ENCODE data around the gene PKM. TPM values are rescaled to one million over a fixed set of nuclear protein-coding genes. Genes with fewer than 3 reads are reported as not detected.

Gene PKM
- total and polyA plus RNA-seq, 7 donors, result 135 to 582 (median 210) TPM

DNA sequence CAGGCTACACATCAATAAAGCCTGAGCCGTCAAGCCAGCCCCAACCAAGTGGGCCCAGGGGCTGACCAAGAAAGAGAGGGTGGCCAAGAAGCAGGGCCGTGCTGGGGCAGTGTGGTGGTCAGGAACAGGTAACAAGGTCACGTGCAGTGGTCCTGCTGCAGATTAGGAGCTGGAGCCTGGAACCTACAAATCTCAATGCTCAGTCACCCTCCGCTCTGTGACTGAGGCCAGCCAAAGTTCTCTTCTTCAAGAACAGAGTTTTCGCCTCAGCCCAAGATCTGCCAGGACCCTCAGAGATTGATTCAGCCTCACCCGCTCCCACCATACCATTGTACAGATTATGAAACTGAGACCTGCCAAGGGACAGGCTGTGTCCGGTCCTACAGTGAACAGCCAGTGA lies 60.3 kb downstream of the PKM start:
- 95% methylated on average over 7 of the region's 7 CpGs for WGBS, 2 donors
- H3K27ac ChIP-seq, result no peak overlapping the region
- H3K9me3 ChIP-seq, result no peaks in the 10 kb centered on the region
- H3K4me3 ChIP-seq, result no peak overlapping the region
- H3K27me3 ChIP-seq, result no peaks in the 10 kb centered on the region
- no peak for DNase-seq
- H3K36me3 ChIP-seq, result no peaks in the 10 kb centered on the region
- TF ChIP-seq, protein P1, sequence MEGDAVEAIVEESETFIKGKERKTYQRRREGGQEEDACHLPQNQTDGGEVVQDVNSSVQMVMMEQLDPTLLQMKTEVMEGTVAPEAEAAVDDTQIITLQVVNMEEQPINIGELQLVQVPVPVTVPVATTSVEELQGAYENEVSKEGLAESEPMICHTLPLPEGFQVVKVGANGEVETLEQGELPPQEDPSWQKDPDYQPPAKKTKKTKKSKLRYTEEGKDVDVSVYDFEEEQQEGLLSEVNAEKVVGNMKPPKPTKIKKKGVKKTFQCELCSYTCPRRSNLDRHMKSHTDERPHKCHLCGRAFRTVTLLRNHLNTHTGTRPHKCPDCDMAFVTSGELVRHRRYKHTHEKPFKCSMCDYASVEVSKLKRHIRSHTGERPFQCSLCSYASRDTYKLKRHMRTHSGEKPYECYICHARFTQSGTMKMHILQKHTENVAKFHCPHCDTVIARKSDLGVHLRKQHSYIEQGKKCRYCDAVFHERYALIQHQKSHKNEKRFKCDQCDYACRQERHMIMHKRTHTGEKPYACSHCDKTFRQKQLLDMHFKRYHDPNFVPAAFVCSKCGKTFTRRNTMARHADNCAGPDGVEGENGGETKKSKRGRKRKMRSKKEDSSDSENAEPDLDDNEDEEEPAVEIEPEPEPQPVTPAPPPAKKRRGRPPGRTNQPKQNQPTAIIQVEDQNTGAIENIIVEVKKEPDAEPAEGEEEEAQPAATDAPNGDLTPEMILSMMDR (IDR thresholded peaks at IDR 0.05), result no peak
- TF ChIP-seq POLR2AphosphoS5 (IDR thresholded peaks at IDR 0.05) (no peak), EP300 (IDR thresholded peaks at IDR 0.05) (no peak), POLR2A (IDR thresholded peaks at IDR 0.05) (no peak)
- no peaks in the 10 kb centered on the region for H3K4me1 ChIP-seq
- intact Hi-C loops (cut with DNase I), result no loop called here

DNA sequence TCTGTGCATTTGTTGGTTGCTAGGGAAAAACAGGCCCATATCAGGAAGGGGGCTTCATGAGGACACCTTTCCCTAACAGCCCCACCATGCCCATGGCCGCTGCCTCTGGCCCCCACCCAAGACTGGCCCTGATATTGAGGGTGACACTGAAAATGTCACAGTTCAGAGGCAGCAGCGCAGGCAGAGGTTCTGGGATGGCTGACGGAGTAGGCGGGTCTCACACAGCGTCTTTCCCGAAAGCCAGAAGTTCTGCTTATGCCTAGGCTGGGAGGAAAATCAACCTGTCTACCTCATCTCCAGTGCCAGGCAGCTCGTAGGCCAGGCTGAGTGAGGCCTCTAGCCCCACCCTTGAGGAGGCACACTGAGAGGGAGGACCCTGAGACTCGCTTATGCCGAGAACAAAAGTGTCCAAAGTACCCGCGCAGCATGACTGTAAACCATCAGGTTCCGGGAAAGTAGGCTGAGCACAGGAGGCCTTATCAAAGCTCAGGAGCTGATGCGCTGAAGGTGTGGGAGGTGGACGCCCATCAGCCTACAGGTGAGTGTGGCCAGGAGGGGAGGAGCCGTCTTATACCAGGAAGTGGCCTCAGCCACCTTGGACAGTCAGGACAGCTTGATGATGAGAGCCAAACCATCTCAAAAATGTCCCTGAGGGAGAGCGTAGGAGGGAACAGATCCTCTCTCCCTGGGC lies 60.9 kb downstream of the PKM start:
- Histone ChIP-seq H3K27me3 (no peaks in the 10 kb centered on the region), H3K4me3 (no peak overlapping the region), H3K36me3 (no peaks in the 10 kb centered on the region), H3K9me3 (no peaks in the 10 kb centered on the region), H3K4me1 (no peaks in the 10 kb centered on the region), H3K27ac (no peak overlapping the region)
- DNase-seq, result no peak
- WGBS, 2 donors, result 32 to 78% methylated on average over 16 of the region's 16 CpGs
- intact Hi-C loops (cut with DNase I), result no loop called here
- TF ChIP-seq, protein P1 (IDR thresholded peaks at IDR 0.05), result no peak
- TF ChIP-seq POLR2AphosphoS5 (IDR thresholded peaks at IDR 0.05) (no peak), EP300 (IDR thresholded peaks at IDR 0.05) (no peak), POLR2A (IDR thresholded peaks at IDR 0.05) (no peak)

DNA sequence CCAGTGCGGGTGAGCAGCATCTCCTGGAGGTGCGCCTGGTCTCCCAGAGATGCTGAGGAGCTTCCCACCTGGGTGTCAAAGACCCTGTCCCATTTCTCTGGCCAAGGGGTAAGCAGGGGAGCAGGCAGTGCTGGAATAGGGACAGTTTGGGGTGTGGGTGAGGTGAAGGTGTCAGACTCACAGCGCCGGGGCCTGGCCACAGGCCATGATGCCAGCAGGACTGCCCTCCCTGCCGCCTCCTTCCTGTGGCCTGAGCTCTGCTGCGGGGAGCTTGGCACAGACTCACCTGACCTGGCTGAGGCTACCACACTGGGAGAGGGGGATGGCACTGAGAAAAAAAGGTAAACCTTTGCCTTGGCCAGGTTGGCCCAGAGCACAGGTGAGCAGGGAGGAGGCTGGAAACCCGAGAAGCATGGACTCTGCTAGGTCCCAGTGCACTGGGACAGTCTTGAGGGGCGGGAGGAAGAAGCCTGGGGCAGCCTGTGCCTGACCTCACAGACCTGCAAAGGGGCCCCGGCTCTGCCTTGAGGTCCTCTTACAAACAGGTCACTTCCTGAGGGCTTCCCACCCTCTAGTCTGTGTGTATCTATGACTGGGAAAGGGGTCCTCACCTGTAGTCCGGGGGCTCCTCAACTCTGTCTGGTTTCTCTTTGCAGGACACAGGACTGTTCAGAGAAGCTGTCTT lies 61.6 kb downstream of the PKM start:
- TF ChIP-seq EP300 (IDR thresholded peaks at IDR 0.05), result no peak
- TF ChIP-seq, protein P1 (IDR thresholded peaks at IDR 0.05), result no peak
- TF ChIP-seq POLR2A (IDR thresholded peaks at IDR 0.05), result no peak
- TF ChIP-seq POLR2AphosphoS5 (IDR thresholded peaks at IDR 0.05), result no peak
- Histone ChIP-seq H3K36me3 (no peaks in the 10 kb centered on the region), H3K27ac (no peak overlapping the region), H3K4me3 (no peak overlapping the region), H3K4me1 (no peaks in the 10 kb centered on the region), H3K27me3 (no peaks in the 10 kb centered on the region), H3K9me3 (no peaks in the 10 kb centered on the region)
- intact Hi-C loops (cut with DNase I), result no loop called here
- WGBS, 2 donors, result 86 to 87% methylated on average over 10 of the region's 10 CpGs
- no peak for DNase-seq

DNA sequence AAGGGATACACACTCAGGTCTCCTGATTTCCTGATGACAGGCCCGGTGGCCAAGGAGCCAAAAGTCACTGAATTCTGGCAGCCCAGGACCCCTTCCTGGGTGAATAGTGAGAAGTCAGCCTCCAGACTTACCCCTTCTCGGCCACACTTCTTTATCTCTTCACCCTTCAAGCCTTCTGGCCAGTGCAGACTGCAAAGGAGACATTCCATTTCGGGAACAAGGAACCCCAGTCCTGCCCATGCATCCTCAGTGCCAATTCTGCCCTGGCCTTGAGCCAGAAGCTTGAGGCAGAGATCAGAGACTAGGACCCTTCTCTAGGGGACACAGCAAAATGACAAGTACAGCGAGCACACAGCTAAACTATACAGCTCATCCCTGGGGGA lies 62.2 kb downstream of the PKM start:
- Histone ChIP-seq H3K9me3 (no peaks in the 10 kb centered on the region), H3K27ac (no peak overlapping the region), H3K4me1 (no peaks in the 10 kb centered on the region), H3K36me3 (no peaks in the 10 kb centered on the region), H3K4me3 (no peak overlapping the region), H3K27me3 (no peaks in the 10 kb centered on the region)
- intact Hi-C loops (cut with DNase I), result no loop called here
- DNase-seq, result no peak
- TF ChIP-seq POLR2AphosphoS5 (IDR thresholded peaks at IDR 0.05) (no peak), POLR2A (IDR thresholded peaks at IDR 0.05) (no peak), EP300 (IDR thresholded peaks at IDR 0.05) (no peak)
- TF ChIP-seq, protein P1 (IDR thresholded peaks at IDR 0.05), result no peak
- WGBS, 2 donors, result 66 to 75% methylated on average over 4 of the region's 4 CpGs

Data from sigmoid colon (tissue), 7 donors.